ENCODE results near the gene HOXD12. TPM values are rescaled to one million over a fixed set of nuclear protein-coding genes. Genes with fewer than 3 reads are reported as not detected.

Gene HOXD12
- total and polyA plus RNA-seq, 9 donors, result not detected

GRCh38 chr2:176117162-176117822 lies 17.7 kb downstream of the HOXD12 start:
- intact Hi-C loops (cut with DNase I), result loop anchor here in 1 of 4 donors (5.0 kb wide), 1 partner anchor 1030 kb away; no protein-coding TSS in a partner anchor
- peak in 1 of 5 donors; percentile 10 for DNase-seq
- TF ChIP-seq CTCF (IDR thresholded peaks at IDR 0.05), result no peak
- TF ChIP-seq EP300 (IDR thresholded peaks at IDR 0.05), result no peak
- TF ChIP-seq POLR2A (IDR thresholded peaks at IDR 0.05), result no peak
- Histone ChIP-seq H3K27ac (no peak overlapping the region), H3K4me1 (ENCODE audit: insufficient read depth) (no peaks in the 10 kb centered on the region), H3K36me3 (no peaks in the 10 kb centered on the region), H3K27me3 (peaks cover under 1% of the 10 kb centered on the region), H3K9me3 (no peaks in the 10 kb centered on the region), H3K4me3 (peak overlapping the region; percentile 43)
- 10 to 36% (median 31%) methylated on average over 40 of the region's 40 CpGs for WGBS, 3 donors

GRCh38 chr2:176117823-176118371 lies 18.3 kb downstream of the HOXD12 start:
- WGBS, 3 donors, result 29 to 58% (median 51%) methylated on average over 11 of the region's 11 CpGs
- no peaks in the 10 kb centered on the region for H3K27me3 ChIP-seq
- H3K27ac ChIP-seq, result no peak overlapping the region

GRCh38 chr2:176118601-176119339 lies 19.2 kb downstream of the HOXD12 start:
- no peak for TF ChIP-seq CTCF (IDR thresholded peaks at IDR 0.05)
- WGBS, 3 donors, result 25 to 63% (median 56%) methylated on average over 24 of the region's 24 CpGs
- intact Hi-C loops (cut with DNase I), result loop anchor here in 1 of 4 donors (5.0 kb wide), 1 partner anchor 1029 kb away; no protein-coding TSS in a partner anchor
- no peak overlapping the region for H3K27ac ChIP-seq
- no peaks in the 10 kb centered on the region for H3K36me3 ChIP-seq
- DNase-seq, result peak in 1 of 5 donors; percentile 15
- no peaks in the 10 kb centered on the region for H3K9me3 ChIP-seq
- no peaks in the 10 kb centered on the region for H3K27me3 ChIP-seq
- peak overlapping the region; percentile 43 for H3K4me3 ChIP-seq
- H3K4me1 ChIP-seq (ENCODE audit: insufficient read depth), result no peaks in the 10 kb centered on the region

More at GRCh38 chr2:176117823-176118371, 18.3 kb downstream of the HOXD12 start:
- Histone ChIP-seq H3K4me3 (peak overlapping the region; percentile 43), H3K9me3 (no peaks in the 10 kb centered on the region), H3K4me1 (ENCODE audit: insufficient read depth) (no peaks in the 10 kb centered on the region), H3K36me3 (no peaks in the 10 kb centered on the region)
- TF ChIP-seq EP300 (IDR thresholded peaks at IDR 0.05) (no peak), POLR2A (IDR thresholded peaks at IDR 0.05) (no peak), CTCF (IDR thresholded peaks at IDR 0.05) (no peak)
- DNase-seq, result no peak
- intact Hi-C loops (cut with DNase I), result loop anchor here in 1 of 4 donors (5.0 kb wide), 1 partner anchor 1029 kb away; no protein-coding TSS in a partner anchor

- no peak for TF ChIP-seq POLR2A (IDR thresholded peaks at IDR 0.05)
- no peak for TF ChIP-seq EP300 (IDR thresholded peaks at IDR 0.05)
- TF ChIP-seq CTCF (IDR thresholded peaks at IDR 0.05), result no peak
- H3K27me3 ChIP-seq, result no peaks in the 10 kb centered on the region
- intact Hi-C loops (cut with DNase I), result loop anchor here in 1 of 4 donors (5.0 to 10.0 kb wide), 2 partner anchors 694 to 1092 kb away; partner anchors contain the start of gene HNRNPA3
Observed at GRCh38 chr2:176120364-176121189, 21.0 kb downstream of the HOXD12 start.

More at GRCh38 chr2:176120364-176121189, 21.0 kb downstream of the HOXD12 start:
- Histone ChIP-seq H3K9me3 (no peaks in the 10 kb centered on the region), H3K4me3 (peak overlapping the region; percentile 76), H3K4me1 (ENCODE audit: insufficient read depth) (no peaks in the 10 kb centered on the region), H3K36me3 (no peaks in the 10 kb centered on the region), H3K27ac (no peak overlapping the region)
- DNase-seq, result no peak
- WGBS, 3 donors, result 54 to 80% (median 71%) methylated on average over 13 of the region's 13 CpGs

All from ovary (tissue), 9 donors.